GM18873 (cell line): ENCODE results near the gene TSHZ3.

ENCODE experiments used
- ATAC-seq: cut with Tn5 transposase; IDR thresholded peaks from one replicate; pipeline ENCODE4 v1.9.1; 2021; ENCODE audit warnings: mild to moderate bottlenecking, moderate library complexity, moderate number of reproducible peaks; ENCODE audit not compliant: unreplicated experiment, low FRiP score

TSHZ3 gene

DNA sequence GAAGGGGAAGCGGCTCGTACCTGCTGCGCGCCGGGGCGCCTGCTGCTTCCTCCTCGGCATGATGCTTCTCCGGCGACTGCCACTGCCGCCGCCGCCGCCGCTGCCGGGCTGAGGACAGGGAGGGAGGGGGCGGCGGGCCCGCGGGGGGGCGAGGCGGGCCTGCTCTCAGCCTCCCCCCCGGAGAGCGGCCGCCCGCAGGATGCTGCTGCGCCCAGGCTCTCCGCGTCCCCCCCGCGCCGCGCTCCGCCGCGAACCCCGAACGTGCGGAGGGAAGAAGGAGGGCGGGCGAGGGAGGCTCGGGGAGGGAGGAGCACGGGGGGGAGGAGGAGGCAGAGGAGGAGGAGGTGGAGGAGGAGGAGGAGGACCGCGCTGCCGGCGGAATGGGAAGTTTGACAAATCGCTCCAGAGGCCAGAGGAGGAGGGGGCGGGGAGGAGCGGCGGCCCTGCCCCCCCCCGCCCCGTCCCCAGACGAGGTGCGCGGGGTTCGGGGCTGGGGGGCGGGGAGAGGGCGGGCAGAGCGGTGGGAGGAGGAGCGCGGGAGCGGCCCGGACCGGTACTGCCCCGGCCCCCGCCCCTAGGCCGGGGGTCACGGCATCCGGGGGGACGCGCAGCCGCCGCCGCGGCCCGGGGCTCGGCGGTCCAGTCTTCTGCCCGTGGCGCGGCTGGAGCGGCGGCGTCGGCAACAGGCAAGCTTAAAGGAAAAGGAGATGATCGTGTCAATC lies at the start of gene TSHZ3:
Gene TSHZ3 (minus strand): TSS at position 277 of the 722 bp plus-strand sequence. CDS start 217 bp downstream, at position 60.
- no peak for ATAC-seq

DNA sequence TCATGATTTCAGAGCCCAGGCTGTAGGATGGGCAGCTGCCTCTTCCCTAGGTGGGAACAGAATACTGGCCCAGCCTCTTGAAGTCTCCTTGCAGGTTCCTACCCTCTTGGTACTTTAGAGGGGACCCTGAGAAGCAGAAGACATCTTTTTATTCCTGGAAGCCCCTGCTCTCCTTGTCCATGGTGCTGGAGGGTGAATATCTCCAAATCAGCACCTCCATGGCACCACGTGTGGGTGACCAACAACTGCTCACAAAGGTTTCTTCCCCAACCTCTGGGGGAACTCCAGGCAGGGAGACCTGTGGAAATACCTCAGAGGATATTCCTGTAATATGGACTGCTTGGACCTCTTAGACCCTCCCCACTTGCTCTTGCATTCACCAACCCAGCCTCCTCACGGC lies 48.1 kb upstream of the TSHZ3 start:
- no peak for ATAC-seq

DNA sequence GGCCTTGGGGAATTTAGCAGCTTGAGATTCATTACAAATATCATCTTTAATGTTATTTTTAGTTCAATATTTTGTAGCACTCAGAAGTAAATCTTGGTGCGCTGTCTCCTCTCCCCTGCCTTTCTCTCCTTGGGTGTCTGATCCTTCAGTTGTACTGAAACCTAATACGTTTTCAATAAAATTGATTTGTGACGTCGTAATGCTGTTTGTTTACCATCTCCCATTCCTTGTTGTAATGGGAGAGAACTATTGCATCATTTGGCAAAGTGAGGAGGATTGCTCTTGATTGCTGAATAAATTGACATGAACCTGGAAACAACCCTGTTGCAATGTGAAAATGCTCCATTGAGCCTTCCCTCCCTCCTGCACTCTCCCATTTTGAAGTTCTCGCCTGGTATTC lies 43.2 kb upstream of the TSHZ3 start:
- ATAC-seq: no peak

- no peak for ATAC-seq
These were observed 42.3 kb upstream of the TSHZ3 start for GRCh38 chr19:31391518-31391917.

DNA sequence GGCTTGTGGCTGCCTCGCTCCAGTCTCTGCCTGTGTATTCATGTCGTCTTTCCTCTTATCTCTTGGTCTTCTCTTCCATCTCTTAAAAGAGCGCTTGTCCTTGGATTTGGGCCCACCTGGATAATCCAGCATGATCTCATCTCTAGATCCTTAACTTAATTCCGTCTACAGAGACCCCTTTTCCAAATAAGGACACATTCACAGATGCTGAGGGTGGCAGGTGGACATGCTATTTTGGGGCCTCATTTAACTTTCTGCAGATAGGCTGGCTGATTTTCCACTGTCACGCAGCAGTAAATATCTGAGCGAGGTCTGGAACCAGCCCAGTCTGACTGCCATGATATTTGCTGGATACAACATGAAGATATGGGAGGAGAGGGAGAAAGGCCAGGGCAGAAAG lies 41.5 kb upstream of the TSHZ3 start:
- ATAC-seq: no peak

DNA sequence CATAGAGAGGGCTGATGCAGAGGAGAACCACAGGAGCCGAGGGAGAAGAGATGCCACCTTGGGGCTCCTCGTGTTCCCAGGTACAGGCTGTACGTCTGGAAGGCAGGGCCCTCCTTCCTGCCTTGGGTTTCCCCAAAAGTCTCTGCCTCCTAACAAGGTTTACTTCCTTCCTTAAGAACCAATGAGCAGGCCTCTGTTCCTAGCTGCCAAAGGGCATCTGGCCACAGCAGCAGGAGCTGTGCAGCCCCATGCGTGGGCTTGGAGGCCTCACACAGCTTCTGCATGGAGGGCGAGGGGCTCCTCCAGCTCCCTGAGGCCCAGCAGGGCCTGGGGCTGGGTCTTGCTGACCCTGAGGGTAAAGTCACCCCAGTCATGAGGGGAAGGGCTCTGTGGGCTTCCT lies 40.6 kb upstream of the TSHZ3 start:
- no peak for ATAC-seq

DNA sequence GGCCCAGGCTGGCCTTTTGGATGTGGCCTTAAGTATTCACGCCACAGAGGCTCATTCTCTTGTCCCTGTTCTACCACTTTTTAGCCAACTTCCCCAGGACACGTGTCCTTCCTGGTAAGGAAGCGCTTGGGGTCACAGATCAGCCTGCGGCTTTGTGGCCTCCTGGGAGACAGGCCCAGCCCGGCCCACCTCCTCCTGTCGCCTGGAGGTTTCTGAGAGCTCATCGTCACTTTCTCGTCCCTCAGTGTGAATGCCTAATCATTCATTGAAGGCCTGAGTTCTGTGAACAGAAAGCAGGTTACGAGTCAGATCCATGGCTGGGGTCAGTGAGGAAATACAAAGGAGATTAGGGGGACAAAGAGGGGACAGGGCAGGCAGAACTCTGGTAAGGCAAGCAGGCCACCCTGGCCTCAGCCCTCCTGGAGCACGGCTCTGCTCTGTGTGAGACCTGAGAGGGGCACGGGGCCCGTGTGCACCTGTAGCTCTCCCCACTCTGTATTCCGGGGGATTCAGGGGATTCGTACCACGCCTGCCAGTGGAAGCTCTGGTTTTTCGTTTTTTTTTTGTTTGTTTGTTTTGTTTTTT lies 38.6 kb upstream of the TSHZ3 start:
- no peak for ATAC-seq

- ATAC-seq: no peak
These were observed 37.6 kb upstream of the TSHZ3 start for GRCh38 chr19:31386806-31387205.

GRCh38 chr19:31385744-31386143 lies 36.5 kb upstream of the TSHZ3 start:
- no peak for ATAC-seq

DNA sequence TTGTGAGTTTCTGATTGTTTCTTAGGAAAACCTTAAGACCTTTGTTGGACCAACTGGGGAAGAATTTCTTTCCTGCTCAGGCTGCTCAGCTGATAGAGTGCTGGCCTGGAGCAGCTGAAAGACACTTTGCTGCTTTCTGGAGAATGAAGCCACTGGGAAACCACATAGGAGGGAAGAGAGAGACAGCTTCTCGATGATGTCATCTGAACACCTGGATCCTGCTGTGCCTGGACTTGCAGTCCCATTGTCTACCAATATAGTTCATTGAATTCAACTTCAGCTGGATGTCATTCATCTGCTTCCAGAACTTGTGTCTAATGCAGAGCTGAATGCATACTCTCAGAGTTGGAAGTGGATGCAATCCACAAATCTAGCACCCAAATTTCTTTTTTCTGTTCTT lies 34.3 kb upstream of the TSHZ3 start:
- no peak for ATAC-seq

- no peak for ATAC-seq
These were observed 31.6 kb upstream of the TSHZ3 start for GRCh38 chr19:31380854-31381253.

GRCh38 chr19:31378404-31378803 lies 29.2 kb upstream of the TSHZ3 start:
- ATAC-seq: no peak

DNA sequence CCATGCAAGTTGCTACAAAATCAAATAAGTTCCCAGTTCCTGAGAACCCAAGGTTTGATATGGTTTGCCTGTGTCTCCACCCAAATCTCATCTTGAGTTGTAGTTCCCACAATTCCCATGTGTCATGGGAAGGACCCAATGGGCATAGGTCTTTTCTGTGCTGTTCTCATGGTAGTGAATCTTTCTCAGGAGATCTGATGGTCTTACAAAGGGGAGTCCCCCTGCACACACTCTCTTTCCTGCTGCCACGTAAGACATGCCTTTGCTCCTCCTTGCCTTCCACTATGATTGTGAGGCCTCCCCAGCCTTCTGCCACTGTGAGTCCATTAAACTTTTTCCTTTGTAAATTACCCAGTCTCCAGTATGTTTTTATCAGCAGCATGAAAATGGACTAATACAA lies 28.5 kb upstream of the TSHZ3 start:
- ATAC-seq: no peak

DNA sequence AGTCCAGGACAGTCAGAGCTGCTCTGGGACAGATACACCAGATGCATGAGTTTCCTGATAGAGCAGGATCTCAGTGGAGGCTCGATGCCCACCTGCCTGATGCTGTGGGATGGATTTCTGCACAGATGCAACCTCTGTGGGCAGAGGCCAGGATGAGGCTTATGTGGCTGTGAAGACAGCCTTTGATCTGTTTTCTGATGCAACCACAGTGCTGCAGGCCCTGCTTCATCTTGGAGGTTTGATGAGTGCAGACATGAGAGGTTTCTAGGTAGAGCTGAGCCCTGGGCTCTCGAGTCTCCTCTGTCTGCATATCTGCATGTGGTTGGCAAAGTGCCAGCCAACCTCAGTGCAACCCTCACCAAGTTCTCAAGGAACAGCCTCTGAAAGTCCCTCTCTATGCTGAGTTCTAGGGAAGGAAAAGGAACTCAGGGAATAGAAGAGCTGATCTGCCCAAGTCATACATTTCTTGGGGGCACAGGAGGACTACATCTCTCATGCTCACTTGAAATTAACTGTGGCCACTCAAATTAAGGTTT lies 23.1 kb upstream of the TSHZ3 start:
- ATAC-seq: no peak

- no peak for ATAC-seq
These were observed 21.0 kb upstream of the TSHZ3 start for GRCh38 chr19:31370216-31370615.

GRCh38 chr19:31364963-31365362 lies 15.7 kb upstream of the TSHZ3 start:
- ATAC-seq: no peak

DNA sequence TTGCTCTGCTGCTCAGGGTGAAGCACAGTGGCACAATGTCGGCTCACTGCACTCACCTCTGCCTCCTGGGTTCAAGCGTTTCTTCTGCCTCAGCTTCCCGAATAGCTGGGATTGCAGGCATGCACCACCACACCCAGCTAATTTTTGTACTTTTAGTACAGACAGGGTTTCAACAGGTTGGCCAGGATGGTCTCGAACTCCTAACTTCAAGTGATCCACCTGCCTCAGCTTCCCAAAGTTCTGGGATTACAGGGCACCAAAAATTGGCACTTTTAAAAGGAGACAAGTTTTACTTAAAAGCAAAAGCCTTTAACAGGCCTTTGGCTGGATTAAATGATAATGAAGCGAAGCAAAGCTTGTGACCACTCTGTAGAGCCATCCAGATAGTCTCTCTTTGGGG lies 12.5 kb upstream of the TSHZ3 start:
- ATAC-seq: no peak

GRCh38 chr19:31357315-31357673 lies 8.1 kb upstream of the TSHZ3 start:
- ATAC-seq: no peak

GRCh38 chr19:31356587-31357314 lies 7.5 kb upstream of the TSHZ3 start:
- ATAC-seq: no peak

DNA sequence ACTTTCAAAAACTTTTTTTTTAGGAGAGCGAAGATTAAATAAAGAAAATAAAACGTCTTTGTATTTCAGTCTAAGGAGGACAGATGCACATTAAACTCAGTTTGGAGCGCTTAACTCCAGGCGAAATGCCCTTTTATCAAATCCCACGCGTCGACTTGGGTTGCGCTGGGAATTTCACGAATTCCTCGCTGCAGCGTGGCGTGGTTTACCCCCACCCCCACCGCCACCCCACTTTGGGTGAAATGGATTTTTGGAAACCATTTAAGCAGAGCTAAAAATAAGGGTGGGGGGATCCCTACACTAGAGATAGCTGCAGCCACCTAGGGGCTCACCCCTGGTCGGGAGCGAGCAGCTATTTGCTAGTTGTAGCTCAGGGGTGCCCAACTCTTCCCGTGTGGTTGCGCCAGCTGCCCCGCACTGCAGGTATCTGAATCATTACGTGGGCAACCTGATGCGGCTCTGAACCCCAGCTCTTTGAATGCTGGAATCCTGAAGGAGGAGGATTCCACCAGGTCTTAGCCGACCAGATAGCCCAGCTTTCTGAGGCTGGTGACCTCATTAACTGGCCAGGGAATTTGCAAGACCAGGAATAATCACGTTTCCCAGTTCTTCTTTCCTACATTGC lies 6.5 kb upstream of the TSHZ3 start:
- no peak for ATAC-seq
